ENCODE data around the gene CCDC102B. TPM values are rescaled to one million over a fixed set of nuclear protein-coding genes. Genes with fewer than 3 reads are reported as not detected.

Gene CCDC102B
- total and polyA plus RNA-seq, 11 donors: 3.0 to 16.1 (median 5.3) TPM

DNA sequence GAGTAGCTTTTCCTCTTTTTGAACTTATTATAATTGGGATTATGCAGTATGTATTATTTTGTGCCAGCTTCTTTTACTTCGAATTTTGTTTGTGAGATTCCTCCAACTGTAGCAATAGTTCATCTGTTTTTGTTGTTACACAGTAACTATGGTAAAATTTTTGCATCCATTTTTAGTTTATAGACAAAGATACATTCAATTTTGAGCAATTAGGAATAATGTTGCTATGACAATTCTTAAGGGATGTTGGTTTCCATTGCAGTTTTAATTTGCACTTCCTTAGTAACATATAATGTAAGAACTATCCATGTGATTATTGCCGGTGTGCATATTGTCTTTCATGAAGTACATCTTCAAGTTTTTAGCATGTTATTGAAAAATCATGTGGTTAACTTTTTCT lies 20.7 kb downstream of the CCDC102B start:
- H3K9me3 ChIP-seq: no peaks in the 10 kb centered on the region
- H3K36me3 ChIP-seq: no peaks in the 10 kb centered on the region
- ATAC-seq (no peak), DNase-seq (no peak)
- intact Hi-C loops (cut with DNase I): no loop called here
- no peak overlapping the region for H3K4me3 ChIP-seq
- H3K4me1 ChIP-seq: peaks cover 0 to 20% (median 3%) of the 10 kb centered on the region in 12 donors
- no peaks in the 10 kb centered on the region for H3K27me3 ChIP-seq
- 28 to 79% (median 57%) methylated on average over 2 of the region's 2 CpGs for WGBS, 4 donors
- no peak for TF ChIP-seq CTCF (IDR thresholded peaks at IDR 0.05)
- TF ChIP-seq POLR2A (IDR thresholded peaks at IDR 0.05): no peak
- peak overlapping the region in 2 of 12 donors; percentile 36 for H3K27ac ChIP-seq

DNA sequence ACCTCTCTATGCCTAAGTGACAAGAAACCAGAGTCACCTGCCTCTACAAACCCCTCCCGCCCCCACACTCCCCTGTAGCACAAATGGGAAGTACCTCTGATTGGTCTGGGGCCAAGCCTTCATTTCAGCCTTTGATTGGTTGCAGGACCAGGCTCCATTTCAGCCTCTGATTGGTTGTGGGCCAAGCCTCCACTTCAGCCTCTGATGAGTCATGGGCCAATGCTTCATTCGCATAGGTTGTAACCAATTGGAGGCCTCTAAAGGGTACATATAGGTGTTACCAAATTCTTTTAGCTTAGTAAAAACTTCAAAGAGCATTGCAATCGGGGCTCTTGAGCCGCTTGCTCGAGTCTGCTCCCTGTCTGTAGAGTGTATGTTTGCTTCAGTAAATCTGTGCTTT lies 25.0 kb downstream of the CCDC102B start:
- TF ChIP-seq POLR2A (IDR thresholded peaks at IDR 0.05): no peak
- TF ChIP-seq CTCF (IDR thresholded peaks at IDR 0.05): no peak
- Histone ChIP-seq H3K27me3 (no peaks in the 10 kb centered on the region), H3K4me1 (peaks cover 0 to 20% (median 3%) of the 10 kb centered on the region in 12 donors), H3K4me3 (no peak overlapping the region), H3K9me3 (no peaks in the 10 kb centered on the region), H3K36me3 (no peaks in the 10 kb centered on the region), H3K27ac (no peak overlapping the region)
- ATAC-seq (no peak), DNase-seq (no peak)
- WGBS, 4 donors: 89 to 96% (median 91%) methylated on average over 5 of the region's 5 CpGs
- intact Hi-C loops (cut with DNase I): loop anchor here in 1 of 10 donors (10.0 kb wide), 1 partner anchor 48 kb away; no protein-coding TSS in a partner anchor

- ATAC-seq (no peak), DNase-seq (peak in 1 of 5 donors; percentile 7)
- no peaks in the 10 kb centered on the region for H3K27me3 ChIP-seq
- intact Hi-C loops (cut with DNase I): loop anchor here in 1 of 10 donors (10.0 kb wide), 1 partner anchor 51 kb away; no protein-coding TSS in a partner anchor
- TF ChIP-seq POLR2A (IDR thresholded peaks at IDR 0.05) (no peak), CTCF (IDR thresholded peaks at IDR 0.05) (no peak)
- H3K27ac ChIP-seq: no peak overlapping the region
- no peaks in the 10 kb centered on the region for H3K9me3 ChIP-seq
- H3K4me1 ChIP-seq: peaks cover 0 to 14% (median 0%) of the 10 kb centered on the region in 12 donors
- 65 to 75% (median 71%) methylated on average over 3 of the region's 3 CpGs for WGBS, 4 donors
- H3K4me3 ChIP-seq: no peak overlapping the region
- no peaks in the 10 kb centered on the region for H3K36me3 ChIP-seq
These were observed 28.2 kb downstream of the CCDC102B start for GRCh38 chr18:68826121-68826520.

DNA sequence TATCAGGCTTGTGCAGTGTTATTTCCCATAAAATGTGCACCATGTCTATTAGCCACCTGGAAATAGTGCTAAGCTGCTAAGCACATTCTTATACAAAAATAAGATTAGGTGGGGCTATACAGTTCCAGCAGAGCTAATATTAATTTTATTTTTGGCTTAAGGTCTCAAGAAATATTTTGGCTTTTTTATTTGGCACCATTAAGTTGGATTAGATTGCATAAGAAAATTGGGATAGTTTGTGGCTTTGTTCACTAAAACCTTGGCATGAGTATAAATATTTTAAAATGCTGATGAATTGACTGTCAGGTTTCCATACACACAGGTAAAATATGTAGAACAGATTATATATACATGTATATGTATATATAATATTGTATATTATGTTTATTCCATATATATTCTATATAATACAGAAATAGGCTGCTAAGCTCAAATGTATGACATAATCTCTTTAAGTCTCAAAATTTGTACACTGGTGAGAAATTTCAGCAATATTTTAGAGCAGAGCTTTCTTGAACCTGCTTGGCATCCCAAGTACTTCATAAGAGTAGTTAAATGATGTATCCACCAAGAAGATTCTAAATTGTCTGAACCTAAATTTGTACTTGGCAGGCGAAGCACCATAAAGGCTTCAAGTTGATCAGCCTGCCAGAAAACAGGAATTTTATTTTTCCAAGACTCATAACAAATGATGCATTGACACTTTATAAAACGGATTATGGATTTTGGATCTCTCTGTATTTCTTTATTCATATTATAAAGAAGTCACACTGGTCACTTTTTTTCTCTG lies 32.6 kb downstream of the CCDC102B start:
- Histone ChIP-seq H3K4me1 (peaks cover 0 to 6% (median 0%) of the 10 kb centered on the region in 12 donors), H3K4me3 (no peak overlapping the region), H3K27me3 (no peaks in the 10 kb centered on the region), H3K9me3 (no peaks in the 10 kb centered on the region), H3K27ac (no peak overlapping the region), H3K36me3 (no peaks in the 10 kb centered on the region)
- no peak for ATAC-seq
- DNase-seq: no peak
- no peak for TF ChIP-seq POLR2A (IDR thresholded peaks at IDR 0.05)
- no peak for TF ChIP-seq CTCF (IDR thresholded peaks at IDR 0.05)
- intact Hi-C loops (cut with DNase I): no loop called here
- 57 to 69% (median 67%) methylated on average over 2 of the region's 2 CpGs for WGBS, 4 donors
